GM12873 (cell line): ENCODE data around the gene PDSS2.

Experiments
- CTCF ChIP-seq: IDR thresholded peaks from 2 replicates; pipeline ENCODE4 v1.5.1; 2012; ENCODE audit warnings: low read depth, mild to moderate bottlenecking, moderate library complexity, low read length, control low read depth; ENCODE audit not compliant: insufficient read depth; ENCODE audit errors: missing control alignments

The PDSS2 gene

GRCh38 chr6:107329063-107329860 is 130.1 kb downstream of the PDSS2 start:
- TF ChIP-seq CTCF: no peak

GRCh38 chr6:107328081-107328480 is 131.3 kb downstream of the PDSS2 start:
- no peak for TF ChIP-seq CTCF

DNA sequence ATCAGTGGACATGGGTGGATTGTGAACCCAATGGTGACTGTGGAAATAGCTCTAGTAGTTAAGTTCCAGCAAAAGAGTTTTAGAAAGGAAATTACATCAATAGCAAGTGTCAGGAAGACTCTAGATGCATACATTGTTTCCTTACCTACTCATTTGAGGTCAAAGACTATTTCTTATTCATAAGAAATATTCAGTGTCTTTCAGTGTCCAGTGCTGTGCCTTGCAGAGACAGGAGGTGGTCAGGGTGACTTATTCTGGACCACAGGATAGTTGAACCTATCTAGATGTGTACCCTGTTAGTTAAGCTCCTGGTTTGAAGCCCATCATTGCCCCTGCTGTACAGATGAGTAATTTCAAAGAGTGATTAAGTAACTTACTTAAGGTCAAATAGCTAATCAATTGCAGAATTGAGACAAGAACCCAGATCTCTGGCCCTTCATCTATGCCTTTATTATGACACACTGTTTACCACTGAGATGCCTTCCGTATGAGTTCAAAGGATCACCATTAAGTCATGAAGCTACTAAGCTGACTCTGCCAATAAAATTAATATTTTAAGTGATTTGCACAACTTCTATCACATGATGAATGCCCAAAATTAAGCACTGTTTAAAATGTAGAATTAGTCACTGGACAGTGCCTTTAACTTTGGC is 136.1 kb downstream of the PDSS2 start:
- no peak for TF ChIP-seq CTCF

DNA sequence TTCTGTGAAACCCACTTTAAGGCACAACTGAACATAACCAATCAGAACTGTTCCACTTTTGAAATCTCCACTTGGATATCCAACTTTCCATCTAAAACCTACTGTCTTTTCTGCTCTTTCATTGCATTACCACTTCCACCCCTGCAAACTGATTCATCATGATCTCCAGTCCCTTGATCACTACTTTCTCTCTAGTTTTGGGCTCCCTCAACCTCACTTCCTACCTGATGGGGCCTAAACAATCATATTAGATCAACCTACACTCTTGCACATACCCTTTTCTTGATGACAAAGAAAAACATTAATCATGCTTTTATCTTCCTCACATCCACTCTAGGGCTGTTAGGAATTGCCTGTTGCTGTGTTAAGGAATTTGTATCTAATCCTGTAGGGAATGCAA is 137.6 kb downstream of the PDSS2 start:
- no peak for TF ChIP-seq CTCF

GRCh38 chr6:107319906-107320530 is 139.3 kb downstream of the PDSS2 start:
- TF ChIP-seq CTCF: no peak

DNA sequence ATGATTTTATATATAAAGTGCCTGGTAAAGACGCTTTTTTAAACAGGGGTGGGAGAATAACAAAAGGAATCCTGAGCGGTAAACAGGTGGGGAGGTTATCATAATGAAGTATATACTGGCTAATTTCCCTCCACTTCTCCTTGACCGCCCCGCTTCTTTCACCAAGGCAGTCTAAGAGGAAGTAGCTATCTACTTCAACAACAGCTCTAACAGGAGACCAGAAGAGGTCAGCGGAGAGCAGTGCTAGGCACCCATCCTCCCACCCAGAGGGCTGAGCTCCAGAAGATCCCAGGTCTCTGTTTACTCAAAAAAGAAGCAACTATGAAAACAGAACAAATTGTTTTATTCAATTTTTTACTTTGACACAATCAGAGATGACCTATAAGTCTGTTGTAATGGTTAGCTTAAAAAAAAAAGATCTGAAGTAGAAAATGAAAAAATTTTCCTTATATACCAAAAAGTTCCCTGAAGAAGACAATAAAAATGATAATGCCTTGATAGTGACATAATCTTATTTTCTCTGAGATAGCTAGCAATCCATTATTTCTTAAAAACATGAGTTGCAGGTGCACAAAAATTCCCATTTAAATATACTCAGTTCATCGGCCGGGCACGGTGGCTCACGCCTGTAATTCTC is 141.1 kb downstream of the PDSS2 start:
- TF ChIP-seq CTCF: peak; percentile 76

DNA sequence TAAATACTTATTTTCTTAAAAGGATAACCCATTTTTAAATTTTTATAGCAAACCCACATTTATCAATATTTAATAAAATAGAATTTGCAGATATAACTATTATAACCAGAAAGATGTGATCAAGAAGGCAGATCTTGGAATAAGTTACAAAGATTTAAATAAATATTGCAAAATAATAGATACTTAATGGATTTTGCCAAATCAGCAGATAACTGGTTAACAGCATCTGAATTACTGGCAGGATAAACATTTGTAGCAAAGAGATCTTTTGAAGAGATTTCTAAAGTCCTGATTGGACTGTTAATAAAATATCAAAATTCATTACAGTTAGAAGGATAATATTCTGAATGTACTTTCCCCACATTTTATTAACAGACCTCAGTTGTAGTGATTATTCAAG is 144.2 kb downstream of the PDSS2 start:
- no peak for TF ChIP-seq CTCF
